OCI-M2 (cell line): Measurements from ENCODE around the gene NELFB.

Source experiments
- DNase-seq: peaks from one replicate; lab custom pipeline; 2025; ENCODE audit not compliant: unreplicated experiment; lab: John Stamatoyannopoulos, UW

Gene NELFB

GRCh38 chr9:137267933-137268355 is 12.8 kb downstream of the NELFB start:
- no peak for DNase-seq

GRCh38 chr9:137268538-137269201 is 13.5 kb downstream of the NELFB start:
- DNase-seq = no peak

- DNase-seq = no peak
Measured at GRCh38 chr9:137269231-137269772, 14.2 kb downstream of the NELFB start.

GRCh38 chr9:137270929-137271695 is 16.0 kb downstream of the NELFB start:
- DNase-seq = no peak

GRCh38 chr9:137271696-137272076 is 16.6 kb downstream of the NELFB start:
- DNase-seq = no peak

- DNase-seq = no peak
Measured at GRCh38 chr9:137272241-137273094, 17.3 kb downstream of the NELFB start.

- no peak for DNase-seq
Measured at GRCh38 chr9:137273095-137273490, 18.0 kb downstream of the NELFB start.

- DNase-seq = no peak
Measured at GRCh38 chr9:137273611-137274320, 18.6 kb downstream of the NELFB start.

GRCh38 chr9:137275203-137275587 is 20.1 kb downstream of the NELFB start:
- no peak for DNase-seq

GRCh38 chr9:137275588-137276472 is 20.7 kb downstream of the NELFB start:
- no peak for DNase-seq

GRCh38 chr9:137276473-137277328 is 21.6 kb downstream of the NELFB start:
- DNase-seq = no peak

GRCh38 chr9:137277329-137278041 is 22.4 kb downstream of the NELFB start, which contains the start of gene TOR4A:
Gene TOR4A (plus strand): TSS chr9:137277726. CDS start chr9:137278690, 964 bp downstream.
- DNase-seq = no peak

- no peak for DNase-seq
Measured at GRCh38 chr9:137278061-137278701, 23.1 kb downstream of the NELFB start.

GRCh38 chr9:137278721-137279711 is 23.9 kb downstream of the NELFB start:
- DNase-seq = no peak

- DNase-seq = no peak
Measured at GRCh38 chr9:137279741-137280473, 24.8 kb downstream of the NELFB start.
